ENCODE data around the gene SPATA1.

DNA sequence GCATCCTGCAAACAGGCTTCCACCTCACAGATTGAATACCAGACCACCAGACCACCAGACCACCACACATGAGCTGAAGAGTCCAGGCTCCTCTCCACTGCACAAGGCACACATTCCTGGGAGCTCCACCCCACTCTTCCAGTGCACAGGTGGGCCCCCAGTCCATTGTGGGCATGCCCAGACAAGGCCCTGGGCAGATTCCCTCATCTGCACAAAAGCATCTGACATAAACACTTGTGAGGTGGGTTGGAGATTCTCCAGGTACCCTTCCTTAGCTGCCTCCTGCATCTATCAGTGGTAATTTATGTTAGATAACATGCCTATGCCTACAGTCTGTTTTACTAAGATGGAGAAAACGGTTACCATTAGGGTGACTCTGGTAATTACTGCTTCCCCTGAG lies 79.6 kb downstream of the SPATA1 start:
- TF ChIP-seq POLR2A (IDR thresholded peaks at IDR 0.05; ENCODE audit: low read depth, low read length) = no peak
- TF ChIP-seq CTCF (conservative IDR thresholded peaks at IDR 0.05; ENCODE audit: low read depth, low read length) = no peak
- no peak for TF ChIP-seq RCOR1 (IDR thresholded peaks at IDR 0.05; ENCODE audit: insufficient replicate concordance, low read length)
- TF ChIP-seq RFX5 (IDR thresholded peaks at IDR 0.05; ENCODE audit: low read depth, low read length) = no peak
- no peak for TF ChIP-seq CEBPB (IDR thresholded peaks at IDR 0.05; ENCODE audit: low read depth, low read length)
